Cardiac fibroblast (primary cell): ENCODE measurements around the gene KRT8.

Experiments
- DNase-seq, 2 donors: peaks; one replicate each; pipeline versions ENCODE4 v3.0.0 to v3.0.0-alpha.2; 2010; ENCODE audit warnings: low read depth in 2 of 2
- H3K4me3 ChIP-seq, 2 donors: replicated peaks in 1 of 2; 1 replicate in 1 of 2; 2 replicates in 1 of 2; pipeline ENCODE4 v1.5.1; 2011; ENCODE audit warnings: low read depth in 2 of 2, low read length in 2 of 2, mild to moderate bottlenecking in 2 of 2, moderate library complexity in 1 of 2
- CTCF ChIP-seq: IDR thresholded peaks from one replicate; pipeline ENCODE4 v1.5.1; 2011; ENCODE audit warnings: low read depth, mild to moderate bottlenecking, low read length, inconsistent platforms

The KRT8 gene

GRCh38 chr12:52949413-52950331, 44.8 kb upstream of the KRT8 start:
- H3K4me3 ChIP-seq: peak overlapping the region; percentile 79 to 80
- TF ChIP-seq CTCF: no peak
- peak; percentile 92 to 94 for DNase-seq

GRCh38 chr12:52947738-52948423, 43.0 kb upstream of the KRT8 start:
- H3K4me3 ChIP-seq: peak overlapping the region in 1 of 2 donors; percentile 2
- DNase-seq: no peak
- no peak for TF ChIP-seq CTCF

GRCh38 chr12:52946797-52947547, 42.1 kb upstream of the KRT8 start:
- no peak for TF ChIP-seq CTCF
- DNase-seq: no peak
- H3K4me3 ChIP-seq: no peak overlapping the region

GRCh38 chr12:52946334-52946733, 41.5 kb upstream of the KRT8 start:
- H3K4me3 ChIP-seq: no peak overlapping the region
- TF ChIP-seq CTCF: no peak
- DNase-seq: no peak

- DNase-seq: peak; percentile 23 to 88
- no peak for TF ChIP-seq CTCF
- no peak overlapping the region for H3K4me3 ChIP-seq
Measured at GRCh38 chr12:52945389-52946232, 40.7 kb upstream of the KRT8 start.
